Gastroesophageal sphincter (tissue), 3 donors: Measurements from ENCODE around the gene DCAF7.

Source experiments
- EP300 ChIP-seq: sonication (generic); formaldehyde crosslinking; IDR thresholded peaks from one replicate; pipeline ENCODE4 v1.6.1; 2017; ENCODE audit warnings: antibody characterized with exemption, mild to moderate bottlenecking
- POLR2A ChIP-seq, 2 donors: fragments of 450-650 bp; IDR thresholded peaks; one replicate each; pipeline ENCODE4 v1.6.1; 2017; ENCODE audit warnings: antibody characterized with exemption in 2 of 2, mild to moderate bottlenecking in 2 of 2, moderate library complexity in 1 of 2
- POLR2AphosphoS5 ChIP-seq: sonication (generic); formaldehyde crosslinking; IDR thresholded peaks from one replicate; pipeline ENCODE4 v1.6.1; 2017; ENCODE audit warnings: antibody characterized with exemption
- TF ChIP-seq, protein P1 (sequence below), 4 experiments: fragments of 200-600 bp in 2 of 4; fragments of 450-650 bp in 2 of 4; sonication (generic) in 1 of 4; IDR thresholded peaks; one replicate each; pipeline ENCODE4 v1.5.1; 2017 to 2019; ENCODE audit warnings: antibody characterized with exemption in 4 of 4, mild to moderate bottlenecking in 2 of 4, moderate library complexity in 2 of 4

DNA sequence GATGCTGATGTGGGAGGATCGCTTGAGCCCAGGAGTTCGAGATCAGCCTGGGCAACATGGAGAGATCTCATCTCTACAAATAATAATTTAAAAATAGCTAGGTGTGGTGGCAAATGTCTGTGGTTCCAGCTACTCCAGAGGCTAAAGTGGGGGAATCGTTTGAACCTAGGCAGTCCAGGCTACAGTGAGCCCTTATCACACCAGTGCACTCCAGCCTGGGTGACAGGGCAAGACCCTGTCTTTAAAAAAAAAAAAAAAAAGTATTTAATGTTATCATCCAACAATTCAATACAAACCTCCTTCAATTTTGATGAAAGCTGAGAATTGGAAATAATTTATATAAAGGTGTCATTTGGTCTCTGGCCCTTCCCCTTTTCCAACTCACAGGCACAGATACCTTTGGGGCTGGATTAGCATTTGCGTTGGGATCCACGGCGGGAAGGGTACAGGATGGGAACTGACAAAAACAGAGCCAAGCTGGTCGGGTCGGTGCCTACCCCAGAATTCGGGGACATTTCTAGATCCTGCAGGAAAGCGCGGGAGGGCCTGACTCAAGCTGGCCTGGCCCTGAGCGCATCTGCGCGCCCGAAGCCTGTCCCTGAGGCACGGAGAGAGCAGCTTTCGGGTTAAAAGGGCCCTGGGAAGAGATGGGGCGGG is 860 bp upstream of the DCAF7 start:
- TF ChIP-seq, protein P1, sequence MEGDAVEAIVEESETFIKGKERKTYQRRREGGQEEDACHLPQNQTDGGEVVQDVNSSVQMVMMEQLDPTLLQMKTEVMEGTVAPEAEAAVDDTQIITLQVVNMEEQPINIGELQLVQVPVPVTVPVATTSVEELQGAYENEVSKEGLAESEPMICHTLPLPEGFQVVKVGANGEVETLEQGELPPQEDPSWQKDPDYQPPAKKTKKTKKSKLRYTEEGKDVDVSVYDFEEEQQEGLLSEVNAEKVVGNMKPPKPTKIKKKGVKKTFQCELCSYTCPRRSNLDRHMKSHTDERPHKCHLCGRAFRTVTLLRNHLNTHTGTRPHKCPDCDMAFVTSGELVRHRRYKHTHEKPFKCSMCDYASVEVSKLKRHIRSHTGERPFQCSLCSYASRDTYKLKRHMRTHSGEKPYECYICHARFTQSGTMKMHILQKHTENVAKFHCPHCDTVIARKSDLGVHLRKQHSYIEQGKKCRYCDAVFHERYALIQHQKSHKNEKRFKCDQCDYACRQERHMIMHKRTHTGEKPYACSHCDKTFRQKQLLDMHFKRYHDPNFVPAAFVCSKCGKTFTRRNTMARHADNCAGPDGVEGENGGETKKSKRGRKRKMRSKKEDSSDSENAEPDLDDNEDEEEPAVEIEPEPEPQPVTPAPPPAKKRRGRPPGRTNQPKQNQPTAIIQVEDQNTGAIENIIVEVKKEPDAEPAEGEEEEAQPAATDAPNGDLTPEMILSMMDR (IDR thresholded peaks at IDR 0.05) = no peak
- TF ChIP-seq POLR2AphosphoS5 (no peak), POLR2A (IDR thresholded peaks at IDR 0.05) (no peak), EP300 (no peak)
